ENCODE measurements around the gene LRRC25.
A peak's percentile ranks its signal among the peaks of the same experiment; 100 is the strongest.
"Not testable (repeated sequence)": the region's sequence is repeated elsewhere in the genome, so short reads cannot be mapped to it uniquely, and the experiment has no call there.

Gene LRRC25

GRCh38 chr19:18385675-18386542 is 11.5 kb downstream of the LRRC25 start, which contains the start of gene GDF15:
Gene GDF15, plus strand, starts transcription at chr19:18386158. Its CDS starts 32 bp downstream, at chr19:18386190.
- no peak within 1 kb of the TSS; the same call in 1 of the 2 replicates for H3K27ac ChIP-seq
- H3K9ac ChIP-seq (ENCODE audit: insufficient read length): peak within 1 kb of the TSS; percentile 11

DNA sequence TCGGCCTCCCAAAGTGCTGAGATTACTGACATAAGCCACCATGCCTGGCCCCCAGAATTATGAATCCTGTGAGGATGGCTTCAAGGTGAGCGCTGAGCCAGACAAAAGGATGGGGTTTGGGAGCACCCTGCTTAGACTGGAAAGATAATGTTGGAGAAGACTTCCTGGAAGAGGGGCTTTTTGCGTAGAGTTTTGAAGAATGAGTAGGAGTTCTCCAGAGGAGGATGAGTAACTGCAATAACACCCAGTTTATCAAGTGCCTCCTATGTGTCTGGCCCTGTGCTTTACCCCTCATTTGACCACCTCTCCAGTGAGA is 12.1 kb downstream of the LRRC25 start:
- Histone ChIP-seq H3K27ac (no peak overlapping the region), H3K36me3 (ENCODE audit: insufficient read depth, low read length) (no peaks in the 10 kb centered on the region), H3K9ac (ENCODE audit: insufficient read length) (no peak overlapping the region), H3K4me3 (no peak overlapping the region), H3K9me3 (ENCODE audit: low read depth, low read length) (no peaks in the 10 kb centered on the region)
- TF ChIP-seq FOXP2 (optimal IDR thresholded peaks at IDR 0.05; ENCODE audit: control extremely low read depth, extremely low read length, insufficient read depth): no peak
- no peak for TF ChIP-seq POLR2AphosphoS5 (IDR thresholded peaks at IDR 0.05; ENCODE audit: borderline replicate concordance, low read depth, low read length)
- no peak for TF ChIP-seq EZH2 (IDR thresholded peaks at IDR 0.05)
- no peak for DNase-seq (ENCODE audit: low read depth, low spot score)

More at GRCh38 chr19:18385675-18386542, 11.5 kb downstream of the LRRC25 start, which contains the start of gene GDF15:
- DNase-seq (ENCODE audit: low read depth, low spot score): no peak
- Histone ChIP-seq H3K36me3 (ENCODE audit: insufficient read depth, low read length) (no peaks in the 10 kb centered on the region), H3K9me3 (ENCODE audit: low read depth, low read length) (no peaks in the 10 kb centered on the region), H3K4me3 (no peak within 1 kb of the TSS)
- TF ChIP-seq FOXP2 (optimal IDR thresholded peaks at IDR 0.05; ENCODE audit: control extremely low read depth, extremely low read length, insufficient read depth) (no peak), POLR2AphosphoS5 (IDR thresholded peaks at IDR 0.05; ENCODE audit: borderline replicate concordance, low read depth, low read length) (no peak), EZH2 (IDR thresholded peaks at IDR 0.05) (no peak)

DNA sequence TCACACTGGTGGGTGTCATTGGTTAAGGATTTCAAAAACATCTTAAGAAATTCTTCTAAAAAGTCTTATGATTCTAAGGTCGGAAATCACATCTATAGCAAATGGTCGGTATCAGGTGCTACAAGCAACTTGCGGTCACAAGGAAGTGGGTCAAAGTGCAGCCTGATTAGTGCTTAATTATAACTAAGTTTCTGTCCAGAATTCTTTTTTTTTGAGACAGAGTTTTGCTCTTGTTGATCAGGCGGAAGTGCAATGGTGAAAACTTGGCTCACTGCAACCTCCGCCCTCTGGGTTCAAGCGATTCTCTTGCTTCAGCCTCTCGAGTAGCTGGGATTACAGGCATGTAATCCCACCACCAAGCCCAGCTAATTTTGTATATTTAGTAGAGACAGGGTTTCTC is 12.6 kb downstream of the LRRC25 start:
- no peak overlapping the region for H3K9ac ChIP-seq (ENCODE audit: insufficient read length)
- H3K27ac ChIP-seq: no peak overlapping the region
- H3K4me3 ChIP-seq: no peak overlapping the region
- no peak for TF ChIP-seq FOXP2 (optimal IDR thresholded peaks at IDR 0.05; ENCODE audit: control extremely low read depth, extremely low read length, insufficient read depth)
- TF ChIP-seq POLR2AphosphoS5 (IDR thresholded peaks at IDR 0.05; ENCODE audit: borderline replicate concordance, low read depth, low read length): no peak
- no peak for TF ChIP-seq EZH2 (IDR thresholded peaks at IDR 0.05)
- no peaks in the 10 kb centered on the region for H3K36me3 ChIP-seq (ENCODE audit: insufficient read depth, low read length)
- no peaks in the 10 kb centered on the region for H3K9me3 ChIP-seq (ENCODE audit: low read depth, low read length)
- DNase-seq (ENCODE audit: low read depth, low spot score): no peak

- not testable (repeated sequence) for H3K4me3 ChIP-seq; H3K9ac ChIP-seq (ENCODE audit: insufficient read length); H3K36me3 ChIP-seq (ENCODE audit: insufficient read depth, low read length); H3K27ac ChIP-seq; DNase-seq (ENCODE audit: low read depth, low spot score); H3K9me3 ChIP-seq (ENCODE audit: low read depth, low read length)
These were observed 13.8 kb downstream of the LRRC25 start for GRCh38 chr19:18383622-18384021.

DNA sequence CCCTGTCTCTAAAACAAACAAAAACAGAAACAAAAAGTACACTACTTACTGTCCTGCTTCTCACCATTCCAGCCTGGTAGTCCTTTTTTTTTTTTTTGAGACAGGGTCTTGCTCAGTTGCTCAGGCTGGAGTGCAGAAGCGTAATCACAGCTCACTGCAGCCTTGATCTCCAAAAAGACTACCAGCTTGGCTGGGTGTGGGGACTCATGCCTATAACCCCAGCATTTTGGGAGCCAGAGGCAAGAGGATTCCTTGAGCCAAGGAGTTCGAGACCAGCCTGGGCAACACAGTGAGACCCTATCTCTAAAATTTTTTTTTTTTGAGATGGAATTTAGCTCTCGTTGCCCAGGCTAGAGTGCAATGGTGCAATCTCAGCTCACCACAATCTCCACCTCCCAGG is 16.6 kb downstream of the LRRC25 start:
- H3K27ac ChIP-seq: no peak overlapping the region
- no peak overlapping the region for H3K9ac ChIP-seq (ENCODE audit: insufficient read length)
- TF ChIP-seq FOXP2 (optimal IDR thresholded peaks at IDR 0.05; ENCODE audit: control extremely low read depth, extremely low read length, insufficient read depth): no peak
- TF ChIP-seq POLR2AphosphoS5 (IDR thresholded peaks at IDR 0.05; ENCODE audit: borderline replicate concordance, low read depth, low read length): no peak
- no peak for TF ChIP-seq EZH2 (IDR thresholded peaks at IDR 0.05)
- DNase-seq (ENCODE audit: low read depth, low spot score): no peak
- no peaks in the 10 kb centered on the region for H3K36me3 ChIP-seq (ENCODE audit: insufficient read depth, low read length)
- H3K4me3 ChIP-seq: no peak overlapping the region
- H3K9me3 ChIP-seq (ENCODE audit: low read depth, low read length): no peaks in the 10 kb centered on the region

- no peak overlapping the region for H3K27ac ChIP-seq
- no peaks in the 10 kb centered on the region for H3K9me3 ChIP-seq (ENCODE audit: low read depth, low read length)
- no peak for DNase-seq (ENCODE audit: low read depth, low spot score)
- no peak overlapping the region for H3K9ac ChIP-seq (ENCODE audit: insufficient read length)
- no peak for TF ChIP-seq EZH2 (IDR thresholded peaks at IDR 0.05)
- TF ChIP-seq POLR2AphosphoS5 (IDR thresholded peaks at IDR 0.05; ENCODE audit: borderline replicate concordance, low read depth, low read length): no peak
- TF ChIP-seq FOXP2 (optimal IDR thresholded peaks at IDR 0.05; ENCODE audit: control extremely low read depth, extremely low read length, insufficient read depth): no peak
- no peaks in the 10 kb centered on the region for H3K36me3 ChIP-seq (ENCODE audit: insufficient read depth, low read length)
- no peak overlapping the region for H3K4me3 ChIP-seq
These were observed 17.3 kb downstream of the LRRC25 start for GRCh38 chr19:18379803-18380747.

- H3K36me3 ChIP-seq (ENCODE audit: insufficient read depth, low read length): no peaks in the 10 kb centered on the region
These were observed 20.4 kb downstream of the LRRC25 start for GRCh38 chr19:18377026-18377425.

GRCh38 chr19:18373892-18374629 is 23.4 kb downstream of the LRRC25 start:
- no peak overlapping the region for H3K27ac ChIP-seq
- no peak for DNase-seq (ENCODE audit: low read depth, low spot score)
- H3K36me3 ChIP-seq (ENCODE audit: insufficient read depth, low read length): no peaks in the 10 kb centered on the region
- TF ChIP-seq POLR2AphosphoS5 (IDR thresholded peaks at IDR 0.05; ENCODE audit: borderline replicate concordance, low read depth, low read length) (no peak), FOXP2 (optimal IDR thresholded peaks at IDR 0.05; ENCODE audit: control extremely low read depth, extremely low read length, insufficient read depth) (no peak), EZH2 (IDR thresholded peaks at IDR 0.05) (no peak)
- H3K9me3 ChIP-seq (ENCODE audit: low read depth, low read length): no peaks in the 10 kb centered on the region
- H3K4me3 ChIP-seq: no peak overlapping the region
- H3K9ac ChIP-seq (ENCODE audit: insufficient read length): no peak overlapping the region

More at GRCh38 chr19:18377026-18377425, 20.4 kb downstream of the LRRC25 start:
- Histone ChIP-seq H3K9ac (ENCODE audit: insufficient read length) (no peak overlapping the region), H3K9me3 (ENCODE audit: low read depth, low read length) (no peaks in the 10 kb centered on the region), H3K4me3 (no peak overlapping the region), H3K27ac (no peak overlapping the region)
- no peak for TF ChIP-seq FOXP2 (optimal IDR thresholded peaks at IDR 0.05; ENCODE audit: control extremely low read depth, extremely low read length, insufficient read depth)
- TF ChIP-seq EZH2 (IDR thresholded peaks at IDR 0.05): no peak
- TF ChIP-seq POLR2AphosphoS5 (IDR thresholded peaks at IDR 0.05; ENCODE audit: borderline replicate concordance, low read depth, low read length): no peak
- DNase-seq (ENCODE audit: low read depth, low spot score): no peak

Data from SK-N-MC (cell line).